Activated CD8-positive, alpha-beta memory T cell treated with anti-CD3 and anti-CD28 coated beads for 4 hours (primary cell): ENCODE results near the gene CTNNA1.
"Not testable (repeated sequence)": the region's sequence is repeated elsewhere in the genome, so short reads cannot be mapped to it uniquely, and the experiment has no call there.

Experiments
- DNase-seq, 2 donors: peaks; one replicate each; pipeline ENCODE4 v3.0.0-alpha.2; 2020; ENCODE audit warnings: low read depth in 2 of 2

Gene CTNNA1

GRCh38 chr5:138898299-138898698 is 145.1 kb downstream of the CTNNA1 start:
- no peak for DNase-seq

- no peak for DNase-seq
Measured at GRCh38 chr5:138898742-138899141, 145.5 kb downstream of the CTNNA1 start.

- no peak for DNase-seq
Measured at GRCh38 chr5:138900281-138900965, 147.2 kb downstream of the CTNNA1 start.

- no peak for DNase-seq
Measured at GRCh38 chr5:138901716-138902115, 148.5 kb downstream of the CTNNA1 start.

- no peak for DNase-seq
Measured at GRCh38 chr5:138903130-138903775, 150.0 kb downstream of the CTNNA1 start.

- DNase-seq, result no peak
Measured at GRCh38 chr5:138905541-138905940, 152.3 kb downstream of the CTNNA1 start.

GRCh38 chr5:138909734-138910133 is 156.5 kb downstream of the CTNNA1 start:
- DNase-seq, result no peak

GRCh38 chr5:138910546-138911185 is 157.4 kb downstream of the CTNNA1 start:
- DNase-seq, result no peak

- no peak for DNase-seq
Measured at GRCh38 chr5:138911441-138911840, 158.2 kb downstream of the CTNNA1 start.

GRCh38 chr5:138912093-138912492 is 158.9 kb downstream of the CTNNA1 start:
- no peak for DNase-seq

GRCh38 chr5:138913773-138914172 is 160.5 kb downstream of the CTNNA1 start:
- no peak for DNase-seq

- no peak for DNase-seq
Measured at GRCh38 chr5:138914338-138914737, 161.1 kb downstream of the CTNNA1 start.

- DNase-seq, result no peak
Measured at GRCh38 chr5:138918686-138919085, 165.5 kb downstream of the CTNNA1 start.

- DNase-seq, result no peak
Measured at GRCh38 chr5:138920181-138920580, 167.0 kb downstream of the CTNNA1 start.

GRCh38 chr5:138921362-138921761 is 168.1 kb downstream of the CTNNA1 start:
- not testable (repeated sequence) for DNase-seq

GRCh38 chr5:138922494-138922893 is 169.3 kb downstream of the CTNNA1 start:
- no peak for DNase-seq

GRCh38 chr5:138925090-138925635 is 171.9 kb downstream of the CTNNA1 start:
- DNase-seq, result no peak

- no peak for DNase-seq
Measured at GRCh38 chr5:138926257-138926656, 173.0 kb downstream of the CTNNA1 start.

- DNase-seq, result no peak
Measured at GRCh38 chr5:138926688-138927448, 173.6 kb downstream of the CTNNA1 start.

GRCh38 chr5:138927544-138927943 is 174.3 kb downstream of the CTNNA1 start:
- no peak for DNase-seq

GRCh38 chr5:138927979-138928378 is 174.8 kb downstream of the CTNNA1 start:
- DNase-seq, result no peak

- DNase-seq, result no peak
Measured at GRCh38 chr5:138929571-138929955, 176.3 kb downstream of the CTNNA1 start.
